ENCODE measurements around the gene CLMN.
A peak's percentile ranks its signal among the peaks of the same experiment; 100 is the strongest.

CLMN gene

GRCh38 chr14:95173518-95173917, 146.2 kb downstream of the CLMN start:
- DNase-seq (ENCODE audit: low read depth, low spot score): no peak

DNA sequence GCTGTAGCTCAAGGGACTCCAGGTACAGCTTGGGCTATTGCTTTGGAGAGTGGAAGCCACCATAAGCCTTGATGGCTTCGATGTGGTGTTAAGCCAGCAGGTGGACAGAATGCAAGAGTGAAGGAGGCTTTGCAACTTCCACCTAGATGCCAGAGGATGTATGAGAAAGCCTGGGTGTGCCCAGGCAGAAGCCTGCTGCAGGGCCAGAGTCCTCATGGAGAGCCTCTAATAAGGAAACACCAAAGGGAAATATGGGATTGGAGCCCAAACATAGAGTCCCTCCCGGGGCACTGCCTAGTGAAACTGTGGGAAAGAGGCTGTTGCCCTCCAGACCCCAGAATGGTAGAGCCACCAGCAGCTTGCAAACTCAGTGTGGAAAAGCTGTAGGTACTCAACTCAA, 152.5 kb downstream of the CLMN start:
- no peak for DNase-seq (ENCODE audit: low read depth, low spot score)
- no peak for TF ChIP-seq FOXP2 (optimal IDR thresholded peaks at IDR 0.05; ENCODE audit: control extremely low read depth, extremely low read length, insufficient read depth)
- no peak for TF ChIP-seq EZH2 (IDR thresholded peaks at IDR 0.05)
- no peak for TF ChIP-seq POLR2AphosphoS5 (IDR thresholded peaks at IDR 0.05; ENCODE audit: borderline replicate concordance, low read depth, low read length)
- no peak overlapping the region for H3K27ac ChIP-seq
- no peak overlapping the region for H3K9ac ChIP-seq (ENCODE audit: insufficient read length)
- no peaks in the 10 kb centered on the region for H3K36me3 ChIP-seq (ENCODE audit: insufficient read depth, low read length)
- H3K9me3 ChIP-seq (ENCODE audit: low read depth, low read length): no peaks in the 10 kb centered on the region
- H3K4me3 ChIP-seq: no peak overlapping the region

More at GRCh38 chr14:95173518-95173917, 146.2 kb downstream of the CLMN start:
- no peak overlapping the region for H3K9ac ChIP-seq (ENCODE audit: insufficient read length)
- H3K36me3 ChIP-seq (ENCODE audit: insufficient read depth, low read length): no peaks in the 10 kb centered on the region
- H3K9me3 ChIP-seq (ENCODE audit: low read depth, low read length): no peaks in the 10 kb centered on the region
- no peak overlapping the region for H3K4me3 ChIP-seq
- H3K27ac ChIP-seq: no peak overlapping the region
- TF ChIP-seq POLR2AphosphoS5 (IDR thresholded peaks at IDR 0.05; ENCODE audit: borderline replicate concordance, low read depth, low read length): no peak
- TF ChIP-seq FOXP2 (optimal IDR thresholded peaks at IDR 0.05; ENCODE audit: control extremely low read depth, extremely low read length, insufficient read depth): no peak
- no peak for TF ChIP-seq EZH2 (IDR thresholded peaks at IDR 0.05)

DNA sequence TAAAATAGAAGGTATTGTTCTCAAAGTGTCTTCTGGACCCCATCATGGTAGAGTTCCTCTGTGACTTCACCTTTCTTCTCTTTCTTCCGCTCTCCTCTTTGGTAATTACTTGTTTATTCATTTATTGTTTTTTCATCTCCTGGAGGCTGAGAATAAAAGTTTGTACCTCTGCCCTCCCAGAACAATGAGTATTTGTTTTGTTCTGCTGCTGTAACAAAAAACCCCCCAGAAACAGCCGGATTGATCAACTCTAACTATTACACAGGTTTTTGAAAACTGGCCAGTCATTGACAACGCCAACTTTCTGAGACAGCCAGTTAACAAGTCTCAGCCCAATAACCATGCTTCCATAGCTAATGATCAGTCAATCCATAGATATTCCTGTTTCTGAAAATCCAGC, 154.2 kb downstream of the CLMN start:
- Histone ChIP-seq H3K4me3 (no peak overlapping the region), H3K9ac (ENCODE audit: insufficient read length) (no peak overlapping the region), H3K36me3 (ENCODE audit: insufficient read depth, low read length) (no peaks in the 10 kb centered on the region), H3K27ac (no peak overlapping the region), H3K9me3 (ENCODE audit: low read depth, low read length) (no peaks in the 10 kb centered on the region)
- TF ChIP-seq FOXP2 (optimal IDR thresholded peaks at IDR 0.05; ENCODE audit: control extremely low read depth, extremely low read length, insufficient read depth): no peak
- no peak for TF ChIP-seq POLR2AphosphoS5 (IDR thresholded peaks at IDR 0.05; ENCODE audit: borderline replicate concordance, low read depth, low read length)
- TF ChIP-seq EZH2 (IDR thresholded peaks at IDR 0.05): no peak
- no peak for DNase-seq (ENCODE audit: low read depth, low spot score)

GRCh38 chr14:95164506-95164905, 155.2 kb downstream of the CLMN start:
- Histone ChIP-seq H3K4me3 (no peak overlapping the region), H3K36me3 (ENCODE audit: insufficient read depth, low read length) (no peaks in the 10 kb centered on the region), H3K9me3 (ENCODE audit: low read depth, low read length) (no peaks in the 10 kb centered on the region), H3K9ac (ENCODE audit: insufficient read length) (no peak overlapping the region), H3K27ac (no peak overlapping the region)
- no peak for DNase-seq (ENCODE audit: low read depth, low spot score)
- TF ChIP-seq FOXP2 (optimal IDR thresholded peaks at IDR 0.05; ENCODE audit: control extremely low read depth, extremely low read length, insufficient read depth): no peak
- TF ChIP-seq POLR2AphosphoS5 (IDR thresholded peaks at IDR 0.05; ENCODE audit: borderline replicate concordance, low read depth, low read length): no peak
- no peak for TF ChIP-seq EZH2 (IDR thresholded peaks at IDR 0.05)

GRCh38 chr14:95163666-95164065, 156.0 kb downstream of the CLMN start:
- no peaks in the 10 kb centered on the region for H3K9me3 ChIP-seq (ENCODE audit: low read depth, low read length)
- H3K9ac ChIP-seq (ENCODE audit: insufficient read length): no peak overlapping the region
- H3K4me3 ChIP-seq: no peak overlapping the region
- H3K27ac ChIP-seq: no peak overlapping the region
- no peak for TF ChIP-seq EZH2 (IDR thresholded peaks at IDR 0.05)
- no peak for TF ChIP-seq POLR2AphosphoS5 (IDR thresholded peaks at IDR 0.05; ENCODE audit: borderline replicate concordance, low read depth, low read length)
- no peak for TF ChIP-seq FOXP2 (optimal IDR thresholded peaks at IDR 0.05; ENCODE audit: control extremely low read depth, extremely low read length, insufficient read depth)
- no peak for DNase-seq (ENCODE audit: low read depth, low spot score)
- H3K36me3 ChIP-seq (ENCODE audit: insufficient read depth, low read length): no peaks in the 10 kb centered on the region

DNA sequence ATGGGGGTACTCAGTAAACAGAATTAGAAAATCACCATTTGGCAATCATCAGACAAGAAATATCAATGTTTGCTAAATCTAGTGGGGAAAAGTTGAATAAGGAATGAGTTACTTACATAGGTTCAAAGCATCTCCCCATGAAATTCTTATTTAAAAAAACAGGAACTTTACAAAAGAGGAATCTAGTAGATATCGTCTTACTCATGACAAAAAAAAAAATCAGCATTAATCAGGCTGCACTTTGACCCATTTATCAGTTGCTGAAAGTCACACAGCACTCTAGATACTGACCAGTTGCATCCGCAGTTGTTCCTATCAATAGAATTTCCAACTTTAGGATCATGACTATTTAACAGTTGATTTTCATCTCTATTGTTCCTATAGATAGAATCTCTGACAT, 156.6 kb downstream of the CLMN start:
- no peak for TF ChIP-seq FOXP2 (optimal IDR thresholded peaks at IDR 0.05; ENCODE audit: control extremely low read depth, extremely low read length, insufficient read depth)
- no peak for TF ChIP-seq POLR2AphosphoS5 (IDR thresholded peaks at IDR 0.05; ENCODE audit: borderline replicate concordance, low read depth, low read length)
- no peak for TF ChIP-seq EZH2 (IDR thresholded peaks at IDR 0.05)

GRCh38 chr14:95162641-95163040, 157.1 kb downstream of the CLMN start:
- no peak overlapping the region for H3K4me3 ChIP-seq
- H3K9me3 ChIP-seq (ENCODE audit: low read depth, low read length): no peaks in the 10 kb centered on the region
- no peak for DNase-seq (ENCODE audit: low read depth, low spot score)
- H3K27ac ChIP-seq: no peak overlapping the region
- H3K9ac ChIP-seq (ENCODE audit: insufficient read length): no peak overlapping the region
- H3K36me3 ChIP-seq (ENCODE audit: insufficient read depth, low read length): no peaks in the 10 kb centered on the region
- TF ChIP-seq FOXP2 (optimal IDR thresholded peaks at IDR 0.05; ENCODE audit: control extremely low read depth, extremely low read length, insufficient read depth): no peak
- TF ChIP-seq POLR2AphosphoS5 (IDR thresholded peaks at IDR 0.05; ENCODE audit: borderline replicate concordance, low read depth, low read length): no peak
- no peak for TF ChIP-seq EZH2 (IDR thresholded peaks at IDR 0.05)

More for the DNA sequence above, 156.6 kb downstream of the CLMN start:
- no peak overlapping the region for H3K4me3 ChIP-seq
- no peak overlapping the region for H3K9ac ChIP-seq (ENCODE audit: insufficient read length)
- H3K36me3 ChIP-seq (ENCODE audit: insufficient read depth, low read length): no peaks in the 10 kb centered on the region
- no peak for DNase-seq (ENCODE audit: low read depth, low spot score)
- H3K9me3 ChIP-seq (ENCODE audit: low read depth, low read length): no peaks in the 10 kb centered on the region
- H3K27ac ChIP-seq: no peak overlapping the region

- peak; percentile 42 for DNase-seq (ENCODE audit: low read depth, low spot score)
- peak within 1 kb of the TSS; percentile 91 for H3K9ac ChIP-seq (ENCODE audit: insufficient read length)
- no peaks in the 10 kb centered on the region for H3K9me3 ChIP-seq (ENCODE audit: low read depth, low read length)
- 0 out of 2 replicates have a peak, but pooled peaks cover 7% of the 10 kb centered on the region for H3K36me3 ChIP-seq (ENCODE audit: insufficient read depth, low read length)
- TF ChIP-seq EZH2 (IDR thresholded peaks at IDR 0.05) (no peak), POLR2AphosphoS5 (IDR thresholded peaks at IDR 0.05; ENCODE audit: borderline replicate concordance, low read depth, low read length) (peak; percentile 75), FOXP2 (optimal IDR thresholded peaks at IDR 0.05; ENCODE audit: control extremely low read depth, extremely low read length, insufficient read depth) (no peak)
- H3K4me3 ChIP-seq: peak within 1 kb of the TSS; percentile 96
- H3K27ac ChIP-seq: peak within 1 kb of the TSS; percentile 87
Measured at GRCh38 chr14:95157327-95158189, 162.2 kb downstream of the CLMN start, which contains the start of gene DICER1. DICER1 (minus strand) TSS chr14:95157529; CDS start chr14:95133458, 24,071 bp downstream.
